ENCODE measurements around the gene FAM227A.
"Not testable (repeated sequence)": the region's sequence is repeated elsewhere in the genome, so short reads cannot be mapped to it uniquely, and the experiment has no call there.

- TF ChIP-seq, protein P1, sequence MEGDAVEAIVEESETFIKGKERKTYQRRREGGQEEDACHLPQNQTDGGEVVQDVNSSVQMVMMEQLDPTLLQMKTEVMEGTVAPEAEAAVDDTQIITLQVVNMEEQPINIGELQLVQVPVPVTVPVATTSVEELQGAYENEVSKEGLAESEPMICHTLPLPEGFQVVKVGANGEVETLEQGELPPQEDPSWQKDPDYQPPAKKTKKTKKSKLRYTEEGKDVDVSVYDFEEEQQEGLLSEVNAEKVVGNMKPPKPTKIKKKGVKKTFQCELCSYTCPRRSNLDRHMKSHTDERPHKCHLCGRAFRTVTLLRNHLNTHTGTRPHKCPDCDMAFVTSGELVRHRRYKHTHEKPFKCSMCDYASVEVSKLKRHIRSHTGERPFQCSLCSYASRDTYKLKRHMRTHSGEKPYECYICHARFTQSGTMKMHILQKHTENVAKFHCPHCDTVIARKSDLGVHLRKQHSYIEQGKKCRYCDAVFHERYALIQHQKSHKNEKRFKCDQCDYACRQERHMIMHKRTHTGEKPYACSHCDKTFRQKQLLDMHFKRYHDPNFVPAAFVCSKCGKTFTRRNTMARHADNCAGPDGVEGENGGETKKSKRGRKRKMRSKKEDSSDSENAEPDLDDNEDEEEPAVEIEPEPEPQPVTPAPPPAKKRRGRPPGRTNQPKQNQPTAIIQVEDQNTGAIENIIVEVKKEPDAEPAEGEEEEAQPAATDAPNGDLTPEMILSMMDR (IDR thresholded peaks at IDR 0.05) = not testable (repeated sequence)
- not testable (repeated sequence) for TF ChIP-seq POLR2A (IDR thresholded peaks at IDR 0.05)
These were observed 73.3 kb downstream of the FAM227A start for GRCh38 chr22:38582923-38583322.
